Neural progenitor cell (in vitro differentiated cells): Measurements from ENCODE around the gene MAPKBP1.

Source experiments
- EZH2 ChIP-seq: fragments of 200-600 bp; sonication (generic); IDR thresholded peaks from 2 replicates; pipeline ENCODE4 v1.6.1; 2017; ENCODE audit warnings: antibody characterized with exemption, mild to moderate bottlenecking, moderate library complexity
- EZH2phosphoT487 ChIP-seq: fragments of 200-600 bp; sonication (generic); IDR thresholded peaks from 2 replicates; pipeline ENCODE4 v1.6.1; 2017; ENCODE audit warnings: antibody characterized with exemption
- TF ChIP-seq, protein P1 (sequence below): fragments of 200-600 bp; sonication (generic); IDR thresholded peaks from 2 replicates; pipeline ENCODE4 v1.5.1; 2017; ENCODE audit warnings: antibody characterized with exemption, mild to moderate bottlenecking

DNA sequence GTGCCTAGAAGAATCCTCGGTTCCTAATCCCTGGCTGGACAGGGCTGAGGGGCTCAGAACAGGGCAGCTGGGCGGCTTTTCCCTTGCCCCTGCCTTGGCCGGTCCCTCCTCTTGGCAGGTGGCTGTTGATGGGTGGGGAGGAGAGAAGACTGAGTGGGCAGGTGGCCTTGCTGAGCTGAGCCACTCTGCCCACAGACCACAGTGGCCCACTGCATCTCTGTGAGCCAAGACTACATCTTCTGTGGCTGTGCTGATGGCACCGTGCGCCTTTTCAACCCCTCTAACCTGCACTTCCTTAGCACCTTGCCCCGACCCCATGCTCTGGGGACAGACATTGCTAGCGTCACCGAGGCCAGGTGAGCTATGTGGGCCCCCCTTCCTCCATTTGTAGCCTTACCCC lies 39.1 kb downstream of the MAPKBP1 start:
- no peak for TF ChIP-seq EZH2phosphoT487
- TF ChIP-seq, protein P1, sequence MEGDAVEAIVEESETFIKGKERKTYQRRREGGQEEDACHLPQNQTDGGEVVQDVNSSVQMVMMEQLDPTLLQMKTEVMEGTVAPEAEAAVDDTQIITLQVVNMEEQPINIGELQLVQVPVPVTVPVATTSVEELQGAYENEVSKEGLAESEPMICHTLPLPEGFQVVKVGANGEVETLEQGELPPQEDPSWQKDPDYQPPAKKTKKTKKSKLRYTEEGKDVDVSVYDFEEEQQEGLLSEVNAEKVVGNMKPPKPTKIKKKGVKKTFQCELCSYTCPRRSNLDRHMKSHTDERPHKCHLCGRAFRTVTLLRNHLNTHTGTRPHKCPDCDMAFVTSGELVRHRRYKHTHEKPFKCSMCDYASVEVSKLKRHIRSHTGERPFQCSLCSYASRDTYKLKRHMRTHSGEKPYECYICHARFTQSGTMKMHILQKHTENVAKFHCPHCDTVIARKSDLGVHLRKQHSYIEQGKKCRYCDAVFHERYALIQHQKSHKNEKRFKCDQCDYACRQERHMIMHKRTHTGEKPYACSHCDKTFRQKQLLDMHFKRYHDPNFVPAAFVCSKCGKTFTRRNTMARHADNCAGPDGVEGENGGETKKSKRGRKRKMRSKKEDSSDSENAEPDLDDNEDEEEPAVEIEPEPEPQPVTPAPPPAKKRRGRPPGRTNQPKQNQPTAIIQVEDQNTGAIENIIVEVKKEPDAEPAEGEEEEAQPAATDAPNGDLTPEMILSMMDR: no peak
- TF ChIP-seq EZH2: no peak
